BLaER1 (cell line): Measurements from ENCODE around the gene GATA5.
A peak's percentile ranks its signal among the peaks of the same experiment; 100 is the strongest.
"Not testable (repeated sequence)": the region's sequence is repeated elsewhere in the genome, so short reads cannot be mapped to it uniquely, and the experiment has no call there.

ENCODE experiments used
- H3K27ac ChIP-seq: shearing (Covaris generic); formaldehyde crosslinking; 2 replicates; pipeline ENCODE4 v1.8.1; 2022
- H3K27me3 ChIP-seq: shearing (Covaris generic); formaldehyde crosslinking; 2 replicates; pipeline ENCODE4 v1.8.1; 2022
- H3K36me3 ChIP-seq: shearing (Covaris generic); formaldehyde crosslinking; 2 replicates; pipeline ENCODE4 v1.8.1; 2022
- H3K4me1 ChIP-seq: shearing (Covaris generic); formaldehyde crosslinking; 2 replicates; pipeline ENCODE4 v1.8.1; 2022
- H3K4me2 ChIP-seq: shearing (Covaris generic); formaldehyde crosslinking; 2 replicates; pipeline ENCODE4 v1.8.1; 2022
- H3K4me3 ChIP-seq: shearing (Covaris generic); formaldehyde crosslinking; 2 replicates; pipeline ENCODE4 v1.8.1; 2022
- H3K9ac ChIP-seq: shearing (Covaris generic); formaldehyde crosslinking; 2 replicates; pipeline ENCODE4 v1.8.1; 2022
- H3K9me3 ChIP-seq: shearing (Covaris generic); formaldehyde crosslinking; 2 replicates; pipeline ENCODE4 v1.8.1; 2022
- H4K20me1 ChIP-seq: shearing (Covaris generic); formaldehyde crosslinking; 2 replicates; pipeline ENCODE4 v1.8.1; 2022
- Cebpa-rat ChIP-seq: shearing (Covaris generic); IDR thresholded peaks from 2 replicates; pipeline ENCODE4 v1.8.1; 2022

The GATA5 gene

DNA sequence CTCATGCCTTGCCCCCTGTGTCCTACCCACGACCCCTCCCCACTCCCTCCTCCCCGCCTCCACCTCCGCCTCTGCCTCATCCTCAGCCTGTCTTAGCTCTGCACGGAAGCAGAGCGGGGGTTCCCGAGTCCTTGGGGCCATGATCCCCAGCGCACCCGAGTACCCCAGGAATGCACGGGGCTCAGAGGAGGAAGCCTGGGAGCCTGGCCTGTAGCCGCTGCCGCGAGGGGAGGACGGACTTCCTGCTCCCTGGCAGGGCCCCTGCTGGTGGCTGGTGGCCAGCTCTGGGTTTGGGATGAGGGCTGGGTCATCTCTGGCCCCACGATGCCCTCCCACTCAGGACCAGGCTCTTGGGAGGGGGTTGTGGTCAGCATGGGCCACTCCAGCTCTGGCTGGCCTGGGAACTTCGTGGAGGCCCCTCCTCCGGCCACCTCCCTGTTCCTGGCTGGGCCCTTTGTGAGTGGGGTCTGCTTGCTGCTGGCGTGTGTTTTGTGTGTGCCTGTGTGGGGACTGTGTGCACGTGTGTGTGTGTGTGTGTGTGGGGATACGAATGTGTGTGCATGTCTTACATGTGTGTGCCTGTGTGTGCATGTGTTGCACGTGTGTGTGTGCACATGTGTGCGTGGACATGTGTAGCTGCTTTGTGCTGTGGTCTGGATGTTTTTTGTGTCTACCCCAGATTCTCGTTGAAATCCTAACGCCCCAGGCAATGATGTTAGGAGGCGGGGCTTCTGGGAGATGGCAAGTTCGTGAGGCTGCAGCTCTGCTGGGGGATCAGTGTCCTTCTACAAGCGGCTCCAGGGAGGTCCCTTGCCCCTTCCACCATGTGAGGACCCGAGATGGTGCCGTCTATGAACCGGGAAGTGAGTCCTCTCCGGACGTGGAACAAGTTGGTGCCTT, 47.1 kb downstream of the GATA5 start:
- Histone ChIP-seq H3K27me3 (peaks cover 5% of the 10 kb centered on the region), H3K4me3 (no peak overlapping the region), H3K4me2 (no peak overlapping the region), H4K20me1 (no peaks in the 10 kb centered on the region), H3K4me1 (peaks cover 16% of the 10 kb centered on the region), H3K36me3 (no peaks in the 10 kb centered on the region), H3K27ac (no peak overlapping the region), H3K9ac (no peak overlapping the region), H3K9me3 (no peaks in the 10 kb centered on the region)
- no peak for TF ChIP-seq Cebpa-rat

DNA sequence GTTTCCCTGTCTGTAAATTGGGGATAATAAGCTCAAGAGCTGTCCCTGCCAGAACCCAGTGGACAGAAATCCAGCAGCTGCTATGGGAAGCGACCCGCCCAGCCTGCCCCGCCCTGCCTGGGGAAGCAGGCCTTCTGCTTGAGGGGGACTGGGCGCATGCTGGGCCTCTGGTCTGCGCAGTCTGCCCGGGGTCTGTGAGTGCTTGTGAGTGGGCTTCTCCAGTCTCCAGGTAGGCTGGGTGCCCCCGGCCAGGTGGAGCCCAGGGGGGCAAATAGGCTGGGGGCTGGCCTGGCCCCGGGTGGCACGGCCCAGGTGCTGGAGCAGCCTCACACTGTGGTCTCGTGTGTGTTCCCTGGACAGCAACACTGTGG, 47.8 kb downstream of the GATA5 start:
- H3K27ac ChIP-seq = no peak overlapping the region
- H3K4me1 ChIP-seq = peaks cover 22% of the 10 kb centered on the region
- H3K27me3 ChIP-seq = no peaks in the 10 kb centered on the region

DNA sequence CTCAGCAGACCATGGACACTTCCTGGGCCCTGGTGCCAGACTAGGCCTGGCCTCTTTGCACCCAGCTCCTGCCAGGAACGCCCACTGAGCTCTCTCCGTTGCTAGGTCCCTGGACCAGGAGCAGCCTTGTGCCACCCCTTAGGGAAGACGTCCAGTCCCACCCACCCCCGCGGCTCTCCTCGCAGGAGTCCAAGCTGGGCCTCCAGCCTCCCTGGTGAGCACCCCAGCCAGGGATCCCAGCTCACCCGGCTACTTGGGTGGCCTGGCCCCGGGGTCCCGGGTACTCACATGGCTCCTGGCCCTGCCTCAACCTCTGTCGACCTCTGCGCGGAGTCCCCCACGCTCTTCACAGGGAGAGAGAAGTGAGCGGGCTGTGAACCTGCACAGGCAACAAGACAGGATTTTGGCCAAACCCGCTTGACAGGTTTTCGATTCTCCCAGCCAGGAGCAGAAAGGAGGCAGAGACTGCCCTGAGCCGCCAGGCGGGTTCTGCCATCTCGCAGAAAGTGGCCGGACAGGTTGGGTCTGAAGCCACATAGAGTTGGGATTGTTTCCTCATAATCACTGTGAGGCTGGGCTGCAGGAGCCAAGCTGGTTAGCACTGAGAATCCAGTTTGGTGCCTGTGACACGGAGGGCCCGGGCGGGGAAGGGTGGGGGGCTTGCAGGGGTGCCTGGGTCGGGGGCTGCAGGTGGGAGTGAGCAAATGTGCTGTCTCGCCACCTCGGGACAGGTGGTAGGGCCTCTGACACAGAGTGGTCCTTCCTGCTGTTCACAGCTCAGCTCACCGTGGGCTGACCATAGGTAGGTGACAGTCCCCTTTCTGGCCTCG, 48.4 kb downstream of the GATA5 start, which contains the start of gene RBBP8NL:
TSS of gene RBBP8NL (minus strand) at position 368 of the 830 bp plus-strand sequence. CDS start 7,892 bp downstream, outside the sequence.
- Histone ChIP-seq H3K27me3 (no peaks in the 10 kb centered on the region), H3K36me3 (no peaks in the 10 kb centered on the region), H3K27ac (no peak within 1 kb of the TSS; the same call in 1 of the 2 replicates), H4K20me1 (no peaks in the 10 kb centered on the region), H3K9ac (no peak within 1 kb of the TSS), H3K4me2 (no peak within 1 kb of the TSS), H3K9me3 (no peaks in the 10 kb centered on the region), H3K4me1 (peaks cover 27% of the 10 kb centered on the region), H3K4me3 (no peak within 1 kb of the TSS)
- TF ChIP-seq Cebpa-rat = no peak

More for the DNA sequence above, 47.8 kb downstream of the GATA5 start:
- Histone ChIP-seq H3K4me3 (no peak overlapping the region), H3K36me3 (no peaks in the 10 kb centered on the region), H4K20me1 (no peaks in the 10 kb centered on the region), H3K9me3 (no peaks in the 10 kb centered on the region), H3K4me2 (no peak overlapping the region), H3K9ac (no peak overlapping the region)
- no peak for TF ChIP-seq Cebpa-rat

DNA sequence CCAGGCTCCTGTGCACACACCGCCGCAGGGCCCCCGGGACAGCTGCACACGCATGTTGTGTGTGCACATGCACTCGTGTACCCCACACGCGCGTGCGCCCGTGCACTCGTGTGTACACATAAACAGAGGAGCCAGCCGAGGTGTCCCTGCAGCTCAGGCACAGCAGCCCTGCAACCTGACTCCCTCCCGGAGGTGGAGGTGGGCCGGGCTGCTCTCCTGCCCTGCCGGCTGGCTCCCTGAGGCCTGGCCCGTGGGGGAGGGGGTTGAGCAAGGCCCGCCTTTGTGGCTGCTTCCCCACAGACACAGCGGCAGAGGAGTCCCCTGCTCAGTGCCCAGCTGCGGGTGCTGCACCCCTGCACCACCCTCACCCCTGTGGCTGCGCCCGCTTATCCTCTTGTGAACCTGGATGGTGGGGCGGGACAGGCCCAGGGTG, 49.1 kb downstream of the GATA5 start:
- H3K9me3 ChIP-seq = no peaks in the 10 kb centered on the region
- H4K20me1 ChIP-seq = no peaks in the 10 kb centered on the region
- H3K36me3 ChIP-seq = no peaks in the 10 kb centered on the region
- no peak overlapping the region for H3K9ac ChIP-seq
- no peak for TF ChIP-seq Cebpa-rat
- no peaks in the 10 kb centered on the region for H3K27me3 ChIP-seq
- H3K4me3 ChIP-seq = no peak overlapping the region
- no peak overlapping the region for H3K4me2 ChIP-seq
- no peak overlapping the region; the same call in 1 of the 2 replicates for H3K27ac ChIP-seq
- H3K4me1 ChIP-seq = peaks cover 27% of the 10 kb centered on the region

DNA sequence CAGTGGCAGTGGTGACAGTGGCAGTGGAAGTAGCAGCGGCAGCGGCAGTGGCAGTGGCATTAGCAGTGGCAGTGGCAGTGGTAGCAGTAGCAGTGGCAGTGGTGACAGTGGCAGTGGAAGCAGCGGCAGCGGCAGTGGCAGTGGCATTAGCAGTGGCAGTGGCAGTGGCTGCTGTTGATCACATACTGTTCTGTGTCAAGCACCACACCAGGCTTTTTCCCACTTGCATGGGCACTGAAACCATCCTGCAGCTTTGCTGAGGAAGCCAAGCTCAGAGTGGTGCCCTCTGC, 49.8 kb downstream of the GATA5 start:
- not testable (repeated sequence) for H3K9me3 ChIP-seq, H4K20me1 ChIP-seq, H3K4me3 ChIP-seq, H3K27me3 ChIP-seq, H3K36me3 ChIP-seq, H3K4me2 ChIP-seq, H3K27ac ChIP-seq, H3K9ac ChIP-seq
- peaks cover 27% of the 10 kb centered on the region for H3K4me1 ChIP-seq

GRCh38 chr20:62425281-62426058, 50.3 kb downstream of the GATA5 start:
- peaks cover 27% of the 10 kb centered on the region for H3K4me1 ChIP-seq

GRCh38 chr20:62424249-62425107, 51.3 kb downstream of the GATA5 start:
- H3K4me2 ChIP-seq = no peak overlapping the region; the same call in 1 of the 2 replicates

More at GRCh38 chr20:62425281-62426058, 50.3 kb downstream of the GATA5 start:
- Histone ChIP-seq H3K36me3 (no peaks in the 10 kb centered on the region), H3K9ac (no peak overlapping the region), H3K4me2 (no peak overlapping the region), H3K27me3 (no peaks in the 10 kb centered on the region), H3K9me3 (no peaks in the 10 kb centered on the region), H3K4me3 (no peak overlapping the region), H4K20me1 (no peaks in the 10 kb centered on the region), H3K27ac (no peak overlapping the region)
- no peak for TF ChIP-seq Cebpa-rat

DNA sequence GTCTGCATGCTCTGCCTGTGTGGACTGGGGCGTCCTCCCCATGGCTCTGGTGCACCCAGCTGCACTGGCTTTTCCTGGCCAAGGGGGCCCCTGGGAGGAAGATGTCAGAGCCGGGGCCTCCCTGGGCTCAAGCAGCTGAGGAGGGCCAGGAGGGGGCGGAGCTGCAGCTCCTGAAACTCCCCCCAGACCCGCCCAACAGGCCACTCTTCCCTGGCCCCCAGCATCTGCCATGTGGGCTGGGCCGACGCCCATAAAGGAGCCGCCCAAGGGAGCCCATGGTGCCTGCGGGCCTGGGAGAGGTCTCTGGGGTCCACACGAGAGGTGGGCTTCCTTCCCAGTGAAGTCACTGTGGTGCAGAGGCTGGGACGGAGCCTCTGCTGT, 52.5 kb downstream of the GATA5 start:
- no peak overlapping the region for H3K9ac ChIP-seq
- no peaks in the 10 kb centered on the region for H4K20me1 ChIP-seq
- TF ChIP-seq Cebpa-rat = no peak
- no peak overlapping the region for H3K4me3 ChIP-seq
- H3K27me3 ChIP-seq = no peaks in the 10 kb centered on the region
- H3K9me3 ChIP-seq = no peaks in the 10 kb centered on the region
- peak overlapping the region; percentile 78 for H3K4me2 ChIP-seq
- peak overlapping the region; percentile 28; the same call in 1 of the 2 replicates for H3K27ac ChIP-seq
- H3K4me1 ChIP-seq = peaks cover 27% of the 10 kb centered on the region
- no peaks in the 10 kb centered on the region for H3K36me3 ChIP-seq

More at GRCh38 chr20:62424249-62425107, 51.3 kb downstream of the GATA5 start:
- Histone ChIP-seq H4K20me1 (no peaks in the 10 kb centered on the region), H3K27ac (no peak overlapping the region), H3K4me1 (peaks cover 27% of the 10 kb centered on the region), H3K9me3 (no peaks in the 10 kb centered on the region), H3K27me3 (no peaks in the 10 kb centered on the region), H3K36me3 (no peaks in the 10 kb centered on the region), H3K4me3 (no peak overlapping the region), H3K9ac (no peak overlapping the region)
- TF ChIP-seq Cebpa-rat = no peak
